ENCODE measurements around the gene GABBR2.

The GABBR2 gene

GRCh38 chr9:98559561-98559960, 149.2 kb downstream of the GABBR2 start:
- DNase-seq: no peak
- Mint-ChIP-seq H3K9me3 (no peaks in the 10 kb centered on the region), H3K4me3 (no peak overlapping the region), H3K27ac (no peak overlapping the region), H3K4me1 (no peaks in the 10 kb centered on the region), H3K36me3 (ENCODE audit: low read depth) (no peaks in the 10 kb centered on the region), H3K27me3 (peaks cover 2% of the 10 kb centered on the region)
- ATAC-seq: no peak

DNA sequence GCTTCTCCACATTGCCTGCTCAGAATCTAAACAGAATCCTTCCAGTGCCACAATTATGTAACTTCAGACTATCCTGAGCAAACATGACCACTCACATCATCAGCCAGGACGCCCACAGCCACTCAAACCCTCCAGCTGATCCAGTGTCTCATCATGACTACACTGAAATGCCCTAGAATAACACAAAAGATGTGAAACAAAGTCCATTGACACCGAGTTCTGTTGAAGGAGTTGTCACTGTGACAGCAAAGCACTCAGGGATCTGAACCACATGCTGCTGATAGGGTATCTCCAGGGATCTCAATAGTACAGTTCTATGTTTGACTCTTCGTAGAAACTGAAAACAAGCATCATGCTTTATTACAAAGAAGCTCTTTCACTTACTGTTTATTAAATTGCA, 150.2 kb downstream of the GABBR2 start:
- ATAC-seq: no peak
- H3K27ac Mint-ChIP-seq: no peak overlapping the region
- H3K4me3 Mint-ChIP-seq: no peak overlapping the region
- H3K4me1 Mint-ChIP-seq: no peaks in the 10 kb centered on the region
- H3K36me3 Mint-ChIP-seq (ENCODE audit: low read depth): no peaks in the 10 kb centered on the region
- H3K27me3 Mint-ChIP-seq: peaks cover 4% of the 10 kb centered on the region
- no peak for DNase-seq
- no peaks in the 10 kb centered on the region for H3K9me3 Mint-ChIP-seq

DNA sequence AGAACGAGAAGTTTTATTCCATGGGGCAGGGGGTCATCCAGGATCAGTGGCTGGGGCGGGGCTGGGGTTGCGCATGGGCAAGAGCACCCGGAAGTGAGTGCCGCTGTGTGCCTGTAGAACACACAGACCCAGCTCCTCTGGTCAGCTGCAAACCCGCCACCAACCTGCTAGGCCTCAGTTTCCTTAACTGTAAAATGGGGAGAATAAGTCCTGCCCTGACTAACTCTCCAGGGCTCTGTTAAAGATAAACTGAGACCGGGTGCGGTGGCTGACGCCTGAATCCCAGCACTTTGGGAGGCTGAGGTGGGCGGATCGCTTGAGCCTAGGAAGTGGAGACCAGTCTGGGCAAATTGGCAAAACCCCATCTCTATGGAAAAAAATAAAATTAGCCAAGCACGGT, 152.2 kb downstream of the GABBR2 start:
- H3K4me3 Mint-ChIP-seq: no peak overlapping the region
- DNase-seq (no peak), ATAC-seq (no peak)
- no peaks in the 10 kb centered on the region for H3K4me1 Mint-ChIP-seq
- no peaks in the 10 kb centered on the region for H3K9me3 Mint-ChIP-seq
- H3K27me3 Mint-ChIP-seq: peaks cover 7% of the 10 kb centered on the region
- no peaks in the 10 kb centered on the region for H3K36me3 Mint-ChIP-seq (ENCODE audit: low read depth)
- no peak overlapping the region for H3K27ac Mint-ChIP-seq

GRCh38 chr9:98555651-98556465, 152.9 kb downstream of the GABBR2 start:
- ATAC-seq: no peak

DNA sequence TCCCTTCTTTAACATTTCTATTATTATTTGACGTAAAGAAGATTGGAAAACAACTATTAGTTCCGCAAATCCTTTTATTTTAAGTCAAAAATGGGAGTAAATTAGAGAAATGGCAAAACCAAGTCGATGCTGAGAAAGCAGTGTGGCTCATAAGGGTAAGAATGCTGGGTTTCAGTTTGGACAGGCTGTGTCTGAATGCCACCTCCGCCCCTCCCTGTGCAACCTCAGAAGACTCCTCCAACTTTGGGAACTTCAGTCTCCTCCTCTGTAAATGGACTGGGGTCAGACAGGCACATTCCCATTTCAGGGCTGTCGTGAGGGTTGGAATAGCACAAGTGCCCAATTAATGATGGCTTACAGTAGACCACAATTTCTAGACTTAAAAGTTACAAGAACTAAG, 154.0 kb downstream of the GABBR2 start:
- no peaks in the 10 kb centered on the region for H3K9me3 Mint-ChIP-seq
- no peaks in the 10 kb centered on the region for H3K36me3 Mint-ChIP-seq (ENCODE audit: low read depth)
- peaks cover 5% of the 10 kb centered on the region for H3K27me3 Mint-ChIP-seq
- no peaks in the 10 kb centered on the region for H3K4me1 Mint-ChIP-seq
- DNase-seq (no peak), ATAC-seq (no peak)
- H3K4me3 Mint-ChIP-seq: no peak overlapping the region
- H3K27ac Mint-ChIP-seq: no peak overlapping the region

More at GRCh38 chr9:98555651-98556465, 152.9 kb downstream of the GABBR2 start:
- DNase-seq: no peak
- Mint-ChIP-seq H3K4me1 (no peaks in the 10 kb centered on the region), H3K27ac (no peak overlapping the region), H3K36me3 (ENCODE audit: low read depth) (no peaks in the 10 kb centered on the region), H3K27me3 (peaks cover 7% of the 10 kb centered on the region), H3K4me3 (no peak overlapping the region), H3K9me3 (no peaks in the 10 kb centered on the region)

DNA sequence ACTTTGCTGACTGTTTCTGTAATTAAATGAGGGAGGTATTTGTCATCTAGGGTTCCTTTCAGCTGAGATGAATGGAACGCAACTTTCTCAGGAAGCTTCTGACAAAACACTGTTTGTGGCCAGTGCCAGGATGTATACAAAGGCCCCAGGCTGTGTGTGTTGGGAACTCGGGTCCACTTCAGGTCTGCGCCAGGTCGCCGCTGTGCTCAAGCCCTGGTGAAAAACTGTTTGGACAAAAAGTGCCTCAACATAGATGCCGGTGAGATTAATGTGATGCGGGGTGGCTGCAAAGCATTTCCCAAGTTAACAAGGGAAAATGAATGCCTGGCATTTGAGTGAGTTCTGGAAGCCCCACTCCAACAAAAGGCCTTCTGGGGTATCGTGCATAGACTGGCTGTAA, 156.4 kb downstream of the GABBR2 start:
- ATAC-seq: no peak
- H3K27ac Mint-ChIP-seq: no peak overlapping the region
- no peaks in the 10 kb centered on the region for H3K36me3 Mint-ChIP-seq (ENCODE audit: low read depth)
- no peak overlapping the region for H3K4me3 Mint-ChIP-seq
- H3K9me3 Mint-ChIP-seq: no peaks in the 10 kb centered on the region
- DNase-seq: no peak
- H3K4me1 Mint-ChIP-seq: no peaks in the 10 kb centered on the region
- H3K27me3 Mint-ChIP-seq: peaks cover 5% of the 10 kb centered on the region

DNA sequence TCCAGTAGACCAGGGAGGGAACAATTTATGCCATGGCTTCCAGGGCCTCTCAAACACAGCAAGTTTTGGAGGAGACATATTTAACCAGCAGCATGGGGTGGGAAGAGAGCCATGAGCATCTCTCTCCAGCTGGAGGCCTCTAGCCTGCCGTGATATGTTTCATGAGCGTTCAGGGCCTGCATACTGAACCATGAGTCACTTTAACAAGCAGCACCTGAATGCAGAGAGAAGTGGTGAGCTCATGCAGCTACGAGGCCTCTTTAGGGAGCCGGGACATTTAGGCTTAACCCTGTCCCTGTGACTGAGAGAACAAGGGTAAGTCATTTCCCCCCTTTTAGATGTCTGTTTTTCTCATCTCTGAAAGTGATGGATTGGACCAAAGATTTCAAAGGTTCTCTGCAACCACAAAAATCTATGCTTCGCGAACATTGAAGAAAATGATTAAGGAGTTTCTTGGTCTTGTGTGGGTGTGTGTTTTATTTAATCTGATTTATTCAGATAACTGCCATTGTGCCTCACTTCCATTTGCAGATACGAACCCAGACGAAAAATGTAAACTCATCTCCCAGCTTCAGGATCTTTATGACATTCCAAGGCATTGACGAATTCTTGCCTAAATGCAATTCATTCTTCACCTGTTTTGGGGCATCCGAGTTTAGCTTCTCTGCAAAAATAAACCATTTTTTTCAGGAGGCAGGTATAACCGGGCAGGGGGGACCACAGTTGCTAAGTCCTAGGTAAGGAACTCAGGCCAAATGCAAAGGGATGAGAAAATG, 157.0 kb downstream of the GABBR2 start:
- peak; percentile 46 for ATAC-seq
- Mint-ChIP-seq H3K4me3 (no peak overlapping the region), H3K4me1 (no peaks in the 10 kb centered on the region)

DNA sequence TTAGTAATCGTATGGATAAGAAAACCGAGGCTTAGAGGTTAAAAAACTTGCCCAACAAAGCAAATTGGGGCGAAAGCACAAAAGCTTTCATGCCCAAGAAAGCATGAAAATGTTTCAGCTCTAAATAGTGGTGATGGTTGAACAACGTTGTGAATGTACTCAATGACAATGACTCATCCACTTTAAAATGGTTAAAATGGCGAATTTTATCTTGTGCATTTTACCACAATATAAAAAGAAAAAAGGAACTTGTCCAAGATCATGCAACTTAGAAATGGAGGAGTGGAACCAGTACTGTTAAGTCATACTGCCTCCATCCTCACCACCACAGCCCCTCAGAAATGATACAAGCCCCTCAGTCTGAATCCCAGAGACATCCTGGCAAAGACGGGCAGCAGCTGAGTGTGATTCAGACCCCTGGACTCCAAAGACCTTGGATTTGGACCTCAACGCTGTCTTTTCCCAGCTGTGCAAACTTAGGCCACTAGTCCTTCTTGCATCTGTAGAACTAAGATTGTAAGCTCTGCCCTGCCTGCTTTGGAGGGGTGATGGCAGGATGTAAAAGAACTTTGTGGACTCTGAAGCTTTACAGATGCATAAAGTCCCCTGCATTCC, 158.4 kb downstream of the GABBR2 start:
- no peak for ATAC-seq
- peaks cover 5% of the 10 kb centered on the region for H3K27me3 Mint-ChIP-seq
- no peak for DNase-seq
- H3K27ac Mint-ChIP-seq: no peak overlapping the region
- H3K4me3 Mint-ChIP-seq: no peak overlapping the region
- H3K36me3 Mint-ChIP-seq (ENCODE audit: low read depth): no peaks in the 10 kb centered on the region
- no peaks in the 10 kb centered on the region for H3K9me3 Mint-ChIP-seq
- H3K4me1 Mint-ChIP-seq: no peaks in the 10 kb centered on the region

More for the DNA sequence above, 157.0 kb downstream of the GABBR2 start:
- no peak for DNase-seq
- Mint-ChIP-seq H3K9me3 (no peaks in the 10 kb centered on the region), H3K36me3 (ENCODE audit: low read depth) (no peaks in the 10 kb centered on the region), H3K27me3 (peaks cover 5% of the 10 kb centered on the region), H3K27ac (no peak overlapping the region)

DNA sequence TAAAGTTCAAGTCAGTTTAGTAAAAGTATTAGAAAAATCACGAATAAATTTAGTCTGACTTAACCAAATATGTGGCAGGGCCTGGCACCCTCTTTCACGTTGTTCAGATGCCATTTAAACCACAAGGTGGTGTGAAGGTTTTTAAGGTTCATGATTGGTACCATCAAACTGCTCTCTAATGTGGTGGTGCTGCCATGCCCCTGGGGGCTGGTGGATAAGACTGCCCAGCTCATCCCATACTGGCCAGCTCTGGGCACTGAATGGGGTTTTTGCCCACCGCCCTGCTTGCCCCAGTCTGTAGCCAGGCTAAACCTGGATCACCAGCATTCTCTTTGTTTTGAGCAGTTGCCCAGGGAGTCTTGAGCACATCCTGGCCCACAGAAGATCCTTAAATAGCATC, 159.3 kb downstream of the GABBR2 start:
- no peaks in the 10 kb centered on the region for H3K9me3 Mint-ChIP-seq
- H3K27me3 Mint-ChIP-seq: peaks cover 5% of the 10 kb centered on the region
- H3K36me3 Mint-ChIP-seq (ENCODE audit: low read depth): no peaks in the 10 kb centered on the region
- H3K4me3 Mint-ChIP-seq: no peak overlapping the region
- no peaks in the 10 kb centered on the region for H3K4me1 Mint-ChIP-seq
- H3K27ac Mint-ChIP-seq: no peak overlapping the region
- ATAC-seq (no peak), DNase-seq (no peak)

GRCh38 chr9:98547606-98548005, 161.1 kb downstream of the GABBR2 start:
- peaks cover 5% of the 10 kb centered on the region for H3K27me3 Mint-ChIP-seq
- no peaks in the 10 kb centered on the region for H3K9me3 Mint-ChIP-seq
- H3K36me3 Mint-ChIP-seq (ENCODE audit: low read depth): no peaks in the 10 kb centered on the region
- no peak for DNase-seq
- no peaks in the 10 kb centered on the region for H3K4me1 Mint-ChIP-seq
- ATAC-seq: no peak
- H3K27ac Mint-ChIP-seq: no peak overlapping the region
- no peak overlapping the region for H3K4me3 Mint-ChIP-seq

DNA sequence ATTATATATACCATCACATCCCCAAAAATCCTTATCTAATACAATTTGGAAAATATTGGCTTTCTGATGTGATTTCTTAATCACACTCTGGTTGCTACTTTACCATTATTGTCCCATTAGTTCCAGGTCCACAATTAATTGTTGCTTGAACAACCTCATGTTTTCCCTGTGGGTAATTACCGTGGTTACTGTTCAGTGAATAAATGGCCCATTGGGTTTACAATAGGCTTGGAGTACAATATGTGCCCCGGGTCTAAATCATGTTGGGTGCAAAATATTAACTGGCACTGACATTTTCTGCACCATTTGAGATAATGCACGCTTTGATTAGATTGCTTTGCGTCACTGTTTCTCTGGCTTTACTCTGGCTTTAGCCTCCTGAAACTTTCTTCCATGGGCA, 163.7 kb downstream of the GABBR2 start:
- H3K4me3 Mint-ChIP-seq: no peak overlapping the region
- no peaks in the 10 kb centered on the region for H3K4me1 Mint-ChIP-seq
- ATAC-seq (no peak), DNase-seq (no peak)
- H3K27ac Mint-ChIP-seq: no peak overlapping the region
- H3K9me3 Mint-ChIP-seq: no peaks in the 10 kb centered on the region
- no peaks in the 10 kb centered on the region for H3K36me3 Mint-ChIP-seq (ENCODE audit: low read depth)
- peaks cover 7% of the 10 kb centered on the region for H3K27me3 Mint-ChIP-seq

DNA sequence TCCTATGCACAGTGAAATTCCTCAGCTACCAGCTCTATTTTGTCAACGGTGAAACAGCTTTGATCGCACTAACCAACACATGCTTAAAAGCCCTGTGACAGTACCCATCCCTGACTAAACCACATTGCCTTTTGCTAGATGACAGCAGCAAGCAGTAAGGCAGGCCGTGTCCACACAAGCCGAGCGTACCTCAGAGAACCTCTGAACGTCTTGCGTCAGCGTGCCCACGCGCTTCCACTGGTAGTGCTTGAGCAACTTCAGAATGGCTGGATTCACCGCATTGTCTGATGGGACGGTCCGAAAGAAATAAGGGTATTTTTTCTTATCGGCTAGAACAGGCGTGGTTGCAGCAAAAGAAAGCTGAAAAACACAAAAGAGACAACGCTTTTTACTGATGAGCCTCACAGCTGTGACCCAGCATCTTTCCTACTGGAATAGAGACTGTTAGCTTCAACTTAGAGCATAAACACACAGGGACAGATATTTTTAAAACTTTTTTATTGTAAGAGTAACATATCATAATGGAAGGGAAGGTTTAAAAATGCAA, 167.0 kb downstream of the GABBR2 start:
- H3K4me3 Mint-ChIP-seq: no peak overlapping the region
- ATAC-seq: no peak
- no peak for DNase-seq
- no peaks in the 10 kb centered on the region for H3K4me1 Mint-ChIP-seq
- H3K27ac Mint-ChIP-seq: no peak overlapping the region
- peaks cover 7% of the 10 kb centered on the region for H3K27me3 Mint-ChIP-seq
- H3K9me3 Mint-ChIP-seq: no peaks in the 10 kb centered on the region
- no peaks in the 10 kb centered on the region for H3K36me3 Mint-ChIP-seq (ENCODE audit: low read depth)

GRCh38 chr9:98540476-98540875, 168.3 kb downstream of the GABBR2 start:
- Mint-ChIP-seq H3K27me3 (peaks cover 11% of the 10 kb centered on the region), H3K9me3 (no peaks in the 10 kb centered on the region), H3K36me3 (ENCODE audit: low read depth) (no peaks in the 10 kb centered on the region), H3K4me1 (no peaks in the 10 kb centered on the region), H3K4me3 (no peak overlapping the region), H3K27ac (no peak overlapping the region)
- DNase-seq (no peak), ATAC-seq (no peak)

DNA sequence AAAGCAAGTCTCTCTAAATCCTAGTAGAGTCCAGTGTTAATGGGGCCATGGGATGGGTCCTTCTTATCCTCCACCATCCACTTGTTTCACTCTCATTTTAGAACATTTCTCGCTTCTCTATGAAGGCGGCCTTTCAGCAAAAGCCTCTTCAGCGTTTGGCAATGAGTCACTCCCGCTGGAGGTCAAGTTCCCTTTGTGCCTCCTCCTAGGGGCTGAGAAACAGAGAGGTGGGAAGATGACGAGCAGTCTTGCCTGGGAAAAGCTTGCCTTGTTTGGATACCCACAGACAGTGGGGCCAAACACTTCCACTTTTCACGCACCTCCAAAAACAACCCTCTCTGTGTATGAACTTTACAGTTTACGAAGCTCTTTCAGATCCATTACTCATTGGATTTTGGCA, 168.8 kb downstream of the GABBR2 start:
- Mint-ChIP-seq H3K36me3 (ENCODE audit: low read depth) (no peaks in the 10 kb centered on the region), H3K9me3 (no peaks in the 10 kb centered on the region), H3K4me3 (no peak overlapping the region), H3K27me3 (peaks cover 11% of the 10 kb centered on the region), H3K4me1 (no peaks in the 10 kb centered on the region), H3K27ac (no peak overlapping the region)
- DNase-seq (no peak), ATAC-seq (no peak)

- Mint-ChIP-seq H3K27ac (no peak overlapping the region), H3K9me3 (no peaks in the 10 kb centered on the region), H3K27me3 (peaks cover 11% of the 10 kb centered on the region), H3K4me1 (no peaks in the 10 kb centered on the region), H3K4me3 (no peak overlapping the region), H3K36me3 (ENCODE audit: low read depth) (no peaks in the 10 kb centered on the region)
- ATAC-seq: no peak
- DNase-seq: no peak
Observed at GRCh38 chr9:98538626-98539031, 170.1 kb downstream of the GABBR2 start.

Data from activated naive CD8-positive, alpha-beta T cell treated with anti-CD3 and anti-CD28 coated beads, Interleukin-2, amount 50 U/mL, for 24 hours (primary cell).